ENCODE data around the gene MRPL19.
"Not testable (repeated sequence)": the region's sequence is repeated elsewhere in the genome, so short reads cannot be mapped to it uniquely, and the experiment has no call there.

Gene MRPL19

GRCh38 chr2:75657798-75658197 lies 11.2 kb downstream of the MRPL19 start:
- Histone ChIP-seq H3K27ac (no peak overlapping the region), H3K36me3 (peaks cover 60 to 92% (median 87%) of the 10 kb centered on the region in 3 donors), H3K27me3 (no peaks in the 10 kb centered on the region), H3K4me3 (no peak overlapping the region), H3K4me1 (no peaks in the 10 kb centered on the region), H3K9me3 (peaks cover 0 to 3% (median 0%) of the 10 kb centered on the region in 3 donors)
- TF ChIP-seq CTCF (IDR thresholded peaks at IDR 0.05): no peak
- DNase-seq: no peak
- intact Hi-C loops (cut with DNase I; ENCODE audit: low total_unique reads): no loop called here

- Histone ChIP-seq H3K27ac (no peak overlapping the region), H3K27me3 (no peaks in the 10 kb centered on the region), H3K9me3 (no peaks in the 10 kb centered on the region), H3K4me1 (no peaks in the 10 kb centered on the region), H3K36me3 (peaks cover 40 to 55% (median 44%) of the 10 kb centered on the region in 3 donors), H3K4me3 (no peak overlapping the region)
- no peak for DNase-seq
- TF ChIP-seq CTCF (IDR thresholded peaks at IDR 0.05): no peak
- intact Hi-C loops (cut with DNase I; ENCODE audit: low total_unique reads): no loop called here
These were observed 20.3 kb downstream of the MRPL19 start for GRCh38 chr2:75666911-75667310.

- intact Hi-C loops (cut with DNase I; ENCODE audit: low total_unique reads): no loop called here
- DNase-seq: no peak
- no peak for TF ChIP-seq CTCF (IDR thresholded peaks at IDR 0.05)
- Histone ChIP-seq H3K27me3 (no peaks in the 10 kb centered on the region), H3K4me3 (no peak overlapping the region), H3K4me1 (no peaks in the 10 kb centered on the region), H3K9me3 (no peaks in the 10 kb centered on the region), H3K27ac (no peak overlapping the region), H3K36me3 (peaks cover 40 to 52% (median 44%) of the 10 kb centered on the region in 3 donors)
These were observed 21.3 kb downstream of the MRPL19 start for GRCh38 chr2:75667884-75668283.

GRCh38 chr2:75675423-75675822 lies 28.8 kb downstream of the MRPL19 start:
- intact Hi-C loops (cut with DNase I; ENCODE audit: low total_unique reads); H3K27me3 ChIP-seq; H3K27ac ChIP-seq; H3K4me1 ChIP-seq; H3K9me3 ChIP-seq; DNase-seq; H3K4me3 ChIP-seq: not testable (repeated sequence)
- H3K36me3 ChIP-seq: peaks cover 19 to 32% (median 20%) of the 10 kb centered on the region in 3 donors

- H3K36me3 ChIP-seq: peaks cover 15 to 29% (median 20%) of the 10 kb centered on the region in 3 donors
- H3K4me1 ChIP-seq: no peaks in the 10 kb centered on the region
- no peak overlapping the region for H3K27ac ChIP-seq
- no peaks in the 10 kb centered on the region for H3K9me3 ChIP-seq
- intact Hi-C loops (cut with DNase I; ENCODE audit: low total_unique reads): no loop called here
- no peak for DNase-seq
- TF ChIP-seq CTCF (IDR thresholded peaks at IDR 0.05): no peak
- no peak overlapping the region for H3K4me3 ChIP-seq
- H3K27me3 ChIP-seq: no peaks in the 10 kb centered on the region
These were observed 29.3 kb downstream of the MRPL19 start for GRCh38 chr2:75675908-75676307.

GRCh38 chr2:75676464-75676863 lies 29.9 kb downstream of the MRPL19 start:
- H3K27me3 ChIP-seq: no peaks in the 10 kb centered on the region
- no peak overlapping the region for H3K4me3 ChIP-seq
- H3K9me3 ChIP-seq: no peaks in the 10 kb centered on the region
- DNase-seq: no peak
- intact Hi-C loops (cut with DNase I; ENCODE audit: low total_unique reads): no loop called here
- H3K27ac ChIP-seq: no peak overlapping the region
- H3K36me3 ChIP-seq: peaks cover 16 to 29% (median 20%) of the 10 kb centered on the region in 3 donors
- no peaks in the 10 kb centered on the region for H3K4me1 ChIP-seq
- TF ChIP-seq CTCF (IDR thresholded peaks at IDR 0.05): no peak
